Loucy (cell line): ENCODE measurements around the gene NSFL1C.
A peak's percentile ranks its signal among the peaks of the same experiment; 100 is the strongest.

Experiments used
- H2AFZ ChIP-seq: fragments of 200-600 bp; sonication (generic); 2 replicates; pipeline ENCODE4 v1.6.0; 2016; ENCODE audit warnings: antibody characterized with exemption, mild to moderate bottlenecking, low read length, moderate library complexity
- H3F3A ChIP-seq: fragments of 200-600 bp; 2 replicates; pipeline ENCODE4 v1.6.0; 2016; ENCODE audit warnings: antibody characterized with exemption, low read depth, mild to moderate bottlenecking
- H3K27me3 ChIP-seq: fragments of 200-600 bp; sonication (generic); 2 replicates; pipeline ENCODE4 v1.6.1; 2014; ENCODE audit warnings: low read length, mild to moderate bottlenecking; ENCODE audit not compliant: insufficient read depth, poor library complexity, severe bottlenecking
- H3K36me3 ChIP-seq: fragments of 200-600 bp; sonication (generic); 2 replicates; pipeline ENCODE4 v1.6.1; 2016; ENCODE audit warnings: low read length; ENCODE audit not compliant: insufficient read depth
- H3K4me1 ChIP-seq: fragments of 200-600 bp; sonication (generic); 2 replicates; pipeline ENCODE4 v1.5.1; 2014; ENCODE audit warnings: low read length, mild to moderate bottlenecking; ENCODE audit not compliant: insufficient read depth, poor library complexity, severe bottlenecking
- H3K4me2 ChIP-seq: fragments of 200-600 bp; sonication (generic); 2 replicates; pipeline ENCODE4 v1.6.0; 2014; ENCODE audit warnings: antibody characterized with exemption, low read length, low read depth, mild to moderate bottlenecking; ENCODE audit not compliant: poor library complexity, severe bottlenecking
- H3K4me3 ChIP-seq: fragments of 200-600 bp; sonication (generic); 2 replicates; pipeline ENCODE4 v1.5.1; 2014; ENCODE audit warnings: low read length, mild to moderate bottlenecking, mixed read lengths; ENCODE audit not compliant: poor library complexity, severe bottlenecking
- H3K79me2 ChIP-seq: fragments of 200-600 bp; sonication (generic); 2 replicates; pipeline ENCODE4 v1.6.1; 2014; ENCODE audit warnings: low read length; ENCODE audit not compliant: insufficient read depth
- H3K9ac ChIP-seq: fragments of 200-600 bp; sonication (generic); 2 replicates; pipeline ENCODE4 v1.6.0; 2014; ENCODE audit warnings: mild to moderate bottlenecking, low read depth, low read length, moderate library complexity; ENCODE audit not compliant: poor library complexity, severe bottlenecking
- H3K9me2 ChIP-seq: fragments of 200-600 bp; sonication (generic); replicated peaks from 2 replicates; pipeline ENCODE4 v1.6.1; 2016; ENCODE audit warnings: low read depth, low read length, mixed read lengths
- H3K9me3 ChIP-seq: fragments of 200-600 bp; sonication (generic); 2 replicates; pipeline ENCODE4 v1.6.1; 2014; ENCODE audit warnings: mild to moderate bottlenecking, antibody characterized with exemption, low read length, low read depth; ENCODE audit not compliant: insufficient read depth
- H4K20me1 ChIP-seq: fragments of 200-600 bp; sonication (generic); 2 replicates; pipeline ENCODE4 v1.6.0; 2014; ENCODE audit warnings: antibody characterized with exemption, low read length, mild to moderate bottlenecking; ENCODE audit not compliant: insufficient read depth, poor library complexity, severe bottlenecking
- CTCF ChIP-seq: fragments of 200-600 bp; sonication (generic); conservative IDR thresholded peaks from 2 replicates; pipeline ENCODE4 v1.5.1; 2014; ENCODE audit warnings: mild to moderate bottlenecking, antibody characterized with exemption, low read length
- EZH2phosphoT487 ChIP-seq: fragments of 200-600 bp; IDR thresholded peaks from 2 replicates; pipeline ENCODE4 v1.6.1; 2018; ENCODE audit warnings: antibody characterized with exemption, mild to moderate bottlenecking, moderate library complexity, borderline replicate concordance

The NSFL1C gene

GRCh38 chr20:1394686-1395085 lies 72.0 kb downstream of the NSFL1C start:
- Histone ChIP-seq H3K4me2 (no peak overlapping the region), H3K27me3 (no peaks in the 10 kb centered on the region), H3K4me3 (no peak overlapping the region), H3K36me3 (no peaks in the 10 kb centered on the region), H3K4me1 (peaks cover 43% of the 10 kb centered on the region), H3K79me2 (peaks cover 30% of the 10 kb centered on the region), H2AFZ (no peak overlapping the region), H4K20me1 (peaks cover 24% of the 10 kb centered on the region), H3K9me3 (no peaks in the 10 kb centered on the region), H3K9ac (no peak overlapping the region), H3K9me2 (no peaks in the 10 kb centered on the region), H3F3A (no peaks in the 10 kb centered on the region)
- no peak for TF ChIP-seq CTCF
- TF ChIP-seq EZH2phosphoT487: no peak

- peaks cover 54% of the 10 kb centered on the region for H3K4me1 ChIP-seq
- H3K36me3 ChIP-seq: no peaks in the 10 kb centered on the region
- H2AFZ ChIP-seq: no peak overlapping the region
- H3K27me3 ChIP-seq: no peaks in the 10 kb centered on the region
- peak overlapping the region; percentile 88 for H3K4me3 ChIP-seq
- H3K9me2 ChIP-seq: no peaks in the 10 kb centered on the region
- H4K20me1 ChIP-seq: peaks cover 36% of the 10 kb centered on the region
- no peaks in the 10 kb centered on the region for H3F3A ChIP-seq
- H3K4me2 ChIP-seq: peak overlapping the region; percentile 61
- H3K9ac ChIP-seq: no peak overlapping the region
- TF ChIP-seq CTCF (no peak), EZH2phosphoT487 (no peak)
- peaks cover 42% of the 10 kb centered on the region for H3K79me2 ChIP-seq
- no peaks in the 10 kb centered on the region for H3K9me3 ChIP-seq
Measured at GRCh38 chr20:1393507-1393882, 73.2 kb downstream of the NSFL1C start.

- Histone ChIP-seq H3K9me3 (no peaks in the 10 kb centered on the region), H3K4me1 (peaks cover 60% of the 10 kb centered on the region), H3K4me3 (peak within 1 kb of the TSS; percentile 88), H3K36me3 (no peaks in the 10 kb centered on the region), H3K27me3 (no peaks in the 10 kb centered on the region), H4K20me1 (peaks cover 42% of the 10 kb centered on the region), H3K79me2 (peaks cover 48% of the 10 kb centered on the region), H3K9me2 (no peaks in the 10 kb centered on the region), H3K9ac (peak within 1 kb of the TSS; percentile 84), H3F3A (no peaks in the 10 kb centered on the region), H3K4me2 (peak within 1 kb of the TSS; percentile 99), H2AFZ (no peak within 1 kb of the TSS)
- TF ChIP-seq CTCF: no peak
- no peak for TF ChIP-seq EZH2phosphoT487
Measured at GRCh38 chr20:1392693-1393506, 73.7 kb downstream of the NSFL1C start, which contains the start of gene FKBP1A. TSS of gene FKBP1A (minus strand) at chr20:1393054. CDS start at chr20:1392998, 56 bp downstream.
